GM12878 (cell line): ENCODE results near the gene MGAT1. TPM values are rescaled to one million over a fixed set of nuclear protein-coding genes. Genes with fewer than 3 reads are reported as not detected.

Experiments
- ATAC-seq: fragments of 200-7000 bp; cut with Tn5 transposase; 3 replicates; pipeline ENCODE4 v1.9.1; 2020; ENCODE audit warnings: mild to moderate bottlenecking, moderate library complexity
- BruUV-seq: library from RNA; stranded (reverse); fragments of 400-500 nt; replicated peaks from 2 replicates; lab custom pipeline; 2021; lab: Mats Ljungman, UMichigan
- CTCF ChIA-PET: fragments of 300-600 bp; sonication (Branson Sonifier 250); formaldehyde crosslinking; extraction: SDS; loops from one replicate; lab custom pipeline; 2021; ENCODE audit warnings: inconsistent platforms; lab: Yijun Ruan, JAX
- POLR2A ChIA-PET: fragments of 350-600 bp; formaldehyde crosslinking; extraction: SDS; loops from one replicate; lab custom pipeline; 2021; ENCODE audit warnings: inconsistent platforms; lab: Charles Lee
- RAD21 ChIA-PET: fragments of 300-600 bp; sonication (Branson Sonifier 250); formaldehyde crosslinking; loops from one replicate; lab custom pipeline; 2023; ENCODE audit warnings: antibody characterized with exemption; ENCODE audit not compliant: unreplicated experiment; lab: Charles Lee
- SMC1A ChIA-PET: fragments of 300-600 bp; sonication (Branson Sonifier 250); formaldehyde crosslinking; loops from one replicate; lab custom pipeline; 2023; ENCODE audit not compliant: unreplicated experiment, uncharacterized antibody; lab: Charles Lee
- DNase-seq: peaks from one replicate; pipeline ENCODE4 v3.0.0-alpha.2; 2011; ENCODE audit warnings: low read depth, low spot score
- FAIRE-seq: peaks from 3 replicates; lab custom pipeline; 2011; peaks lifted over from hg19 to GRCh38; lab: Jason Lieb, UNC
- H2AFZ ChIP-seq: 2 replicates; pipeline ENCODE4 v1.6.0; 2011; ENCODE audit warnings: low read depth, low read length, control low read depth; ENCODE audit not compliant: control insufficient read depth
- H3K27ac ChIP-seq: 2 replicates; pipeline ENCODE4 v1.5.1; 2011; ENCODE audit warnings: control low read depth; ENCODE audit not compliant: control insufficient read depth, insufficient read depth
- H3K27me3 ChIP-seq, 2 experiments: replicated peaks in 1 of 2; 2 replicates each; pipeline versions ENCODE4 v1.6.0 to v1.6.1; 2011; ENCODE audit warnings: low read length in 1 of 2; ENCODE audit not compliant: control insufficient read depth in 2 of 2, insufficient read depth in 2 of 2
- H3K36me3 ChIP-seq, 2 experiments: 2 replicates each; pipeline ENCODE4 v1.5.1; 2011; ENCODE audit warnings: low read length in 1 of 2; ENCODE audit not compliant: control insufficient read depth in 2 of 2, insufficient read depth in 2 of 2
- H3K4me1 ChIP-seq: 2 replicates; pipeline ENCODE4 v1.6.1; 2011; ENCODE audit warnings: mild to moderate bottlenecking, low read length, moderate library complexity, mixed read lengths; ENCODE audit not compliant: control insufficient read depth, insufficient read depth
- H3K4me2 ChIP-seq: 2 replicates; pipeline ENCODE4 v1.6.0; 2011; ENCODE audit warnings: control low read depth; ENCODE audit not compliant: control insufficient read depth, insufficient read depth
- H3K4me3 ChIP-seq: fragments of 200-600 bp; sonication (generic); 2 replicates; pipeline ENCODE4 v1.5.1; 2016
- H3K79me2 ChIP-seq: 2 replicates; pipeline ENCODE4 v1.6.0; 2011; ENCODE audit warnings: low read length; ENCODE audit not compliant: control insufficient read depth, insufficient read depth
- H3K9ac ChIP-seq: 2 replicates; pipeline ENCODE4 v1.8.0; 2011; ENCODE audit warnings: low read length, control low read depth, mixed read lengths; ENCODE audit not compliant: control insufficient read depth, insufficient read depth
- H3K9me3 ChIP-seq: replicated peaks from 3 replicates; pipeline ENCODE4 v1.5.1; 2011; ENCODE audit warnings: mild to moderate bottlenecking, low read length; ENCODE audit not compliant: control insufficient read depth, insufficient read depth
- H4K20me1 ChIP-seq: 2 replicates; pipeline ENCODE4 v1.6.0; 2011; ENCODE audit not compliant: control insufficient read depth, insufficient read depth
- ATF2 ChIP-seq: IDR thresholded peaks from 2 replicates; pipeline ENCODE4 v1.6.1; 2012; ENCODE audit warnings: low read length, inconsistent platforms
- EED ChIP-seq: sonication (generic); IDR thresholded peaks from 2 replicates; pipeline ENCODE4 v1.6.1; 2016; ENCODE audit warnings: antibody characterized with exemption, low read depth
- ELK1 ChIP-seq: IDR thresholded peaks from 2 replicates; pipeline ENCODE4 v1.6.1; 2012; ENCODE audit warnings: low read depth, low read length, improper control_type of control experiment
- ESRRA ChIP-seq: IDR thresholded peaks from 2 replicates; pipeline ENCODE4 v1.6.1; 2012; ENCODE audit warnings: mild to moderate bottlenecking, low read length, improper control_type of control experiment
- IKZF2 ChIP-seq, 2 experiments: fragments of 450-650 bp; IDR thresholded peaks; 2 replicates each; pipeline ENCODE4 v1.6.1; 2017; ENCODE audit warnings: mild to moderate bottlenecking in 2 of 2, moderate library complexity in 2 of 2
- NR2C2 ChIP-seq: IDR thresholded peaks from 2 replicates; pipeline ENCODE4 v1.6.1; 2011; ENCODE audit warnings: borderline replicate concordance, low read depth; ENCODE audit not compliant: control insufficient read depth, insufficient read length
- NRF1 ChIP-seq: conservative IDR thresholded peaks from 2 replicates; pipeline ENCODE4 v1.6.1; 2011; ENCODE audit warnings: mild to moderate bottlenecking, low read depth, low read length, improper control_type of control experiment
- SMC3 ChIP-seq: IDR thresholded peaks from 2 replicates; pipeline ENCODE4 v1.6.1; 2011; ENCODE audit warnings: low read length, improper control_type of control experiment, borderline replicate concordance
- ZBTB33 ChIP-seq: fragments of 450-650 bp; IDR thresholded peaks from 2 replicates; pipeline ENCODE4 v1.6.1; 2017; ENCODE audit warnings: mild to moderate bottlenecking
- in situ Hi-C: fragments of 300-500 bp; cut with MboI; formaldehyde crosslinking; loops from 9 replicates; pipeline ENCODE4 v1.14.3; 2018; ENCODE audit warnings: mixed read lengths
- intact Hi-C: fragments of 100-400 bp; cut with micrococcal nuclease; formaldehyde crosslinking; loops from one replicate; pipeline ENCODE4 v1.14.2; 2022; ENCODE audit not compliant: unreplicated experiment
- polyA plus RNA-seq, 11 experiments: library from polyadenylated mRNA; depleted of rRNA in 4 of 11; unstranded in 6 of 11; stranded (reverse) in 5 of 11; fragments of >200 nt; fragmentation: Nextera tagmentation in 4 of 11; fragmentation: Illumina TruSeq in 1 of 11; extraction: Ambion mirVana in 4 of 11; extraction: Trizol in 1 of 11; gene quantifications; 1 replicate in 1 of 11; 2 replicates in 10 of 11; pipeline versions ENCODE4 v1.2.1 to v1.2.3, GENCODE V29; 2011 to 2016; ENCODE audit warnings: inconsistent platforms in 2 of 11, missing spikeins in 2 of 11, low read depth in 1 of 11
- total RNA-seq, 4 experiments: library from RNA; depleted of rRNA in 3 of 4; stranded (reverse); fragments of >200 nt in 3 of 4; fragmentation: Illumina TruSeq in 1 of 4; extraction: Trizol in 1 of 4; gene quantifications; 2 replicates each; pipeline versions ENCODE4 v1.2.1 to v1.2.3, GENCODE V29; 2013 to 2021

Gene MGAT1
- total and polyA plus RNA-seq, 10 of the 15 experiments (the other 5 are each of a cell fraction or from before 2014, with no cell fraction given) = 3.1 to 88.4 (median 62.7) TPM

- no peak for TF ChIP-seq ZBTB33
Measured at GRCh38 chr5:180775624-180776023, 27.0 kb downstream of the MGAT1 start (continued).

- DNase-seq = no peak
- ChIA-PET CTCF (no interaction called here), POLR2A (interaction anchor here (0.6 kb wide), 1 partner anchor 73 kb away, joined by 4 read pairs; no protein-coding TSS in a partner anchor)
- intact Hi-C loops = no loop called here
- H3K36me3 ChIP-seq = no peaks in the 10 kb centered on the region
- no peak for FAIRE-seq
- TF ChIP-seq ESRRA (no peak), NRF1 (no peak), NR2C2 (no peak), ELK1 (no peak), IKZF2 (IDR thresholded peaks at IDR 0.05) (no peak), SMC3 (no peak), EED (no peak), ATF2 (no peak)
- TF ChIP-seq, all 136 proteins: peak for 0
- ChIA-PET RAD21 (no interaction called here), SMC1A (no interaction called here)
- Histone ChIP-seq H3K27me3 (no peaks in the 10 kb centered on the region), H4K20me1 (no peaks in the 10 kb centered on the region), H2AFZ (no peak overlapping the region), H3K4me1 (no peaks in the 10 kb centered on the region), H3K9ac (no peak overlapping the region), H3K4me3 (no peak overlapping the region), H3K79me2 (no peaks in the 10 kb centered on the region), H3K4me2 (no peak overlapping the region), H3K27ac (no peak overlapping the region), H3K9me3 (no peaks in the 10 kb centered on the region; the same call in 2 of the 3 replicates)
- no TSS peak for BruUV-seq
- in situ Hi-C loops = no loop called here
- ATAC-seq = no peak
Measured at GRCh38 chr5:180771839-180772238, 30.8 kb downstream of the MGAT1 start.
